Measurements from ENCODE around the gene COA5.

Gene COA5

DNA sequence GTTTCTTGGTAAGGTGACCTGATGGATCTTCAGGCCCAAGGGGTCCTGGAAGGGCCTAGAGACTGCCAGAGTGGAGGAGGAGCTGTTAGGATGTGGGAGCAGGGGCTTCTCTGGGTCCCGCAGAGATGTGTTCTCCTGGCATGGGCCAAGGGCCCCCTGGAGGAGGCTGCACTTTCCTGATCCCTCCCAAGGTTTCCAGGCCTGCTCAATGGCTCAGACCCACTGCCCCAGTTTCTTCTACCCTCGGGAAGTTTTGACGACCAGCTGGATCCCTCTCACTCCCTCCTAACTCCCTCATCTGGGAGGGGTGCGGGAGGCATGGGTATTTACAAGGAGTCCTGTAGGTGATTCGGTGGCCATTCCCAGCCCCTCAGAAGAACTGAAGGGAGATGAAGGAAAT lies 36.1 kb downstream of the COA5 start:
- ChIA-PET POLR2A (interaction anchor here (0.7 kb wide), 1 partner anchor 160 kb away, joined by 3 read pairs; no protein-coding TSS in a partner anchor), CTCF (interaction anchor here (1.3 to 5.4 kb wide), 3 partner anchors 11 to 159 kb away, joined by 3 to 54 read pairs (median 4); no protein-coding TSS in a partner anchor)
- no peak for DNase-seq (ENCODE audit: extremely low spot score)
- TF ChIP-seq, protein P1, sequence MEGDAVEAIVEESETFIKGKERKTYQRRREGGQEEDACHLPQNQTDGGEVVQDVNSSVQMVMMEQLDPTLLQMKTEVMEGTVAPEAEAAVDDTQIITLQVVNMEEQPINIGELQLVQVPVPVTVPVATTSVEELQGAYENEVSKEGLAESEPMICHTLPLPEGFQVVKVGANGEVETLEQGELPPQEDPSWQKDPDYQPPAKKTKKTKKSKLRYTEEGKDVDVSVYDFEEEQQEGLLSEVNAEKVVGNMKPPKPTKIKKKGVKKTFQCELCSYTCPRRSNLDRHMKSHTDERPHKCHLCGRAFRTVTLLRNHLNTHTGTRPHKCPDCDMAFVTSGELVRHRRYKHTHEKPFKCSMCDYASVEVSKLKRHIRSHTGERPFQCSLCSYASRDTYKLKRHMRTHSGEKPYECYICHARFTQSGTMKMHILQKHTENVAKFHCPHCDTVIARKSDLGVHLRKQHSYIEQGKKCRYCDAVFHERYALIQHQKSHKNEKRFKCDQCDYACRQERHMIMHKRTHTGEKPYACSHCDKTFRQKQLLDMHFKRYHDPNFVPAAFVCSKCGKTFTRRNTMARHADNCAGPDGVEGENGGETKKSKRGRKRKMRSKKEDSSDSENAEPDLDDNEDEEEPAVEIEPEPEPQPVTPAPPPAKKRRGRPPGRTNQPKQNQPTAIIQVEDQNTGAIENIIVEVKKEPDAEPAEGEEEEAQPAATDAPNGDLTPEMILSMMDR (IDR thresholded peaks at IDR 0.05; ENCODE audit: control extremely low read depth, extremely low read depth, low read depth, missing control alignments): no peak

DNA sequence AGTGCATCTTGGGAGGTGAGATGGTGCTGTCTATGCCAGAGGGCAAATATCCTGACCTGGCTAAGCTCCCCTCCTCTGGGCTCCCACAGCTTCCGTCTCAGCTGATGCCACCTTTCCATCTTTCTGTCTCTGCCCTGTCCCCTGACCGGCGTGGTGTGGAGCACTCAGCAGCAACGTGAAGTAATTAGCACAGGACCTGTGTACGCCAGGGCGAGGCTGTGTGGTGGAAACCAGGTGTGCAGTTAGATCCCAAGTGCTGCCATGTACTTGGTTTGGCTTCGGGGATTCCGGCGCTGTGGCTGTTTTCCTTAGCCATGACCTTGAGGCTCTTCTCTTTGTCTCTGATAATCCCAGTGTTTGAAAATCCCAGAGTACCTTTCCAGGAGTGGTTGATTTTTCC lies 36.5 kb downstream of the COA5 start:
- TF ChIP-seq, protein P1 (IDR thresholded peaks at IDR 0.05; ENCODE audit: control extremely low read depth, extremely low read depth, low read depth, missing control alignments): no peak
- CTCF ChIA-PET: interaction anchor here (0.9 to 5.4 kb wide), 3 partner anchors 12 to 14 kb away, joined by 3 to 54 read pairs (median 3); no protein-coding TSS in a partner anchor
- POLR2A ChIA-PET: interaction anchor here (0.7 kb wide), 1 partner anchor 160 kb away, joined by 3 read pairs; no protein-coding TSS in a partner anchor
- DNase-seq (ENCODE audit: extremely low spot score): no peak

DNA sequence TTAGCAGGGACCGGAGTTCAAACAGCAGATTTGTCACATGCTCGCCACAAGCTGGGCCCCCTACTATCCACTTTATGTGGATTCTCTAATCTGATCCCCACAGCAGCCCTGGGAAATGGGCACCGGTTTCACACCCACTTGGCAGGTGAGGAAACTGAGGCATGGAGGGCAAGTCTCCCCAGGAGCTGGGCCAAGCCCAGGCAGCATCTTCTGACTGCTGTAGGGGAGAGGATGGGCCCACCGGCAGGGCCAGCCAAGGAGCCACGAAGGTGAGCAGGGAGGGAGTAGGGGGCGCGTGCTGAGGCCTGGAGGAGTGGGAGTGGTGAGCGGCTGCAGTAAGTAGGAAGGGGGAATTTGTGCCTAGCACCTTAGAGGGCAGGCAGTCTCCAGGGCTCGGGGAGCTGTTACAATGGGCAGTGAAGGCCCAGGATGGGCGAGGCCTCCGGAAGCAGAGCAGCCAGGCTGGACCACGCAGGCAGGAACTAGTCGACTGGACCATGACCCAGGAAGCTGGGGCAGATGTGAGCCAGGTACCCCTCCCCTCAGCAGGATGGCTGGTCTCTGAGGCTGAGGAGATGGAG lies 37.1 kb downstream of the COA5 start:
- CTCF ChIA-PET: interaction anchor here (0.9 to 5.4 kb wide), 4 partner anchors 7 to 31 kb away, joined by 3 to 54 read pairs (median 16); no protein-coding TSS in a partner anchor
- DNase-seq (ENCODE audit: extremely low spot score): no peak
- POLR2A ChIA-PET: interaction anchor here (0.7 kb wide), 1 partner anchor 159 kb away, joined by 3 read pairs; no protein-coding TSS in a partner anchor
- TF ChIP-seq, protein P1 (IDR thresholded peaks at IDR 0.05; ENCODE audit: control extremely low read depth, extremely low read depth, low read depth, missing control alignments): no peak

DNA sequence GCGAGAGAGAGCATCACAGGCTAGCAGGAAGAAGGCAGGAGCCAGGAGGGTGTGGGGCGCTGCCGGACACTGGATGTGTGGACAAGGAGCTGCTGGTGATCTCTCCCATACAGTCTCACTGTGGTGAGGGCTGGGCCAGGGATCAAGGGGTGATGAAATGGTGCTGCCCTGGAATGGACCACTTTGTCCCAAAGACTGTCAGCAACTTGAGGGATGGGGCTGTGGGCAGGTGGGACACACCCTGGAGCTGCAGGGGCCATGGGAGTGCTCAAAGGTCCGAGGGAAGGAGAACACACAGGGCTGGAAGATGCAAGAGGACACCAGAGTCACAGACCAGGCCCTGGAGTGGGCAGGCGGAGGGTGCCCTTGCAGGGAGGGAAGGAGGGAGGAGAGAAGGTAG lies 38.0 kb downstream of the COA5 start:
- POLR2A ChIA-PET: no interaction called here
- TF ChIP-seq, protein P1 (IDR thresholded peaks at IDR 0.05; ENCODE audit: control extremely low read depth, extremely low read depth, low read depth, missing control alignments): no peak
- CTCF ChIA-PET: interaction anchor here (1.0 to 5.4 kb wide), 4 partner anchors 8 to 32 kb away, joined by 3 to 54 read pairs (median 16); no protein-coding TSS in a partner anchor
- DNase-seq (ENCODE audit: extremely low spot score): no peak

DNA sequence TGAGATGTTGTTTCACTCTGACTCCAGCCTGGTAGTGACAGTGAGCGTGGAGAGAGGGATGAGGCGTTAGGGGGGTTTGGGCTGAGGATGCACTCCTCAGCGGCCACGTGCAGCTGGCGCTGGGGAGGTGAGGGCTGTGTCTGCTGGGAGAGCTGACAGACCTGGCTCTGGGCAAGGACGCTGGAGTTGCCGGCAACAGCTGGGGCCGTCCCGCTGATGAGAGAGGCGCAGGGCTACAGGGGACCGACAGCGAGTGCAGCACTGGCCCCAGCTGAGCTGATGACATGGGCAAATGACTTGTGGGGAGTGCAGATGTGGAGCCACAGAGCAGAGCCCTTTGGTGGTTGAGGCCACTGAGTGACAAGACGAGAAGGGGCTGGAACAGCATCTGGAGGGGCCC lies 38.4 kb downstream of the COA5 start:
- POLR2A ChIA-PET: no interaction called here
- CTCF ChIA-PET: interaction anchor here (1.0 to 5.4 kb wide), 3 partner anchors 8 to 28 kb away, joined by 3 to 54 read pairs (median 30); no protein-coding TSS in a partner anchor

DNA sequence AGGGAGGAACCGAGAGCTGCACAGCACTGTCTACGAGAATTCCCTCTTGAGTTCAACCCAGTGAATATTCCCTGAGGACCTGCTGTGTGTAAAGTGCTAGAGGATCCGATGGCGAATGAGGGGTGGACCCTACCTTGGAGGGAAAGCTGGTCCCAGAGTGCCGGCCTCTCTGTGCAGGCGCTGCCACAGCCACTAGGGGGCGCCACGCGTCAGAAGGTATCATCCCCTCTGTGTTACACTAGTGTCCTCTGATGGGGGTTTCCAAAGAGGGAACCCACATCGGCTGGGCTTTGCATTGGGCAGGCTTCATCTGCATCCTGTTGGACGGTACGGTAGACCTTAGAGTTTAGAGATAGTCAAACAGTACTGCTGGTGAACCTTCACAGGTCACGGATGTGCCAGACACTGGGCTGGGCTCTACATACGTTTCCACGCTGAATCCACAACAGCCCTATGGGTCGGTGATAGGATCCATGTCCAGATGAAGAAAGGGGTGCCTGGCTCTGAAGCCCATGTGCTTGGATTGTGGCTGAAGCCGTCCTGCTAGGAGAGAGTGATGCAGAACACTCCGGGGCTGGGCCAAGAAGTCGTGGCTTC lies 39.0 kb downstream of the COA5 start:
- POLR2A ChIA-PET: no interaction called here
- peak; percentile 80 for DNase-seq (ENCODE audit: extremely low spot score)
- CTCF ChIA-PET: interaction anchor here (0.8 to 5.4 kb wide), 22 partner anchors 9 to 572 kb away, joined by 3 to 54 read pairs (median 4); no protein-coding TSS in a partner anchor
- TF ChIP-seq, protein P1 (IDR thresholded peaks at IDR 0.05; ENCODE audit: control extremely low read depth, extremely low read depth, low read depth, missing control alignments): peak; percentile 83

More for the DNA sequence above, 38.4 kb downstream of the COA5 start:
- DNase-seq (ENCODE audit: extremely low spot score): no peak
- TF ChIP-seq, protein P1 (IDR thresholded peaks at IDR 0.05; ENCODE audit: control extremely low read depth, extremely low read depth, low read depth, missing control alignments): no peak
